ENCODE measurements around the gene CCDC120. TPM values are rescaled to one million over a fixed set of nuclear protein-coding genes. Genes with fewer than 3 reads are reported as not detected.
A peak's percentile ranks its signal among the peaks of the same experiment; 100 is the strongest.

CCDC120 gene
- total and polyA plus RNA-seq, 9 of the 15 experiments (the other 6 are each of a cell fraction or from before 2014, with no cell fraction given), result 0.13 to 3.6 (median 0.54) TPM

DNA sequence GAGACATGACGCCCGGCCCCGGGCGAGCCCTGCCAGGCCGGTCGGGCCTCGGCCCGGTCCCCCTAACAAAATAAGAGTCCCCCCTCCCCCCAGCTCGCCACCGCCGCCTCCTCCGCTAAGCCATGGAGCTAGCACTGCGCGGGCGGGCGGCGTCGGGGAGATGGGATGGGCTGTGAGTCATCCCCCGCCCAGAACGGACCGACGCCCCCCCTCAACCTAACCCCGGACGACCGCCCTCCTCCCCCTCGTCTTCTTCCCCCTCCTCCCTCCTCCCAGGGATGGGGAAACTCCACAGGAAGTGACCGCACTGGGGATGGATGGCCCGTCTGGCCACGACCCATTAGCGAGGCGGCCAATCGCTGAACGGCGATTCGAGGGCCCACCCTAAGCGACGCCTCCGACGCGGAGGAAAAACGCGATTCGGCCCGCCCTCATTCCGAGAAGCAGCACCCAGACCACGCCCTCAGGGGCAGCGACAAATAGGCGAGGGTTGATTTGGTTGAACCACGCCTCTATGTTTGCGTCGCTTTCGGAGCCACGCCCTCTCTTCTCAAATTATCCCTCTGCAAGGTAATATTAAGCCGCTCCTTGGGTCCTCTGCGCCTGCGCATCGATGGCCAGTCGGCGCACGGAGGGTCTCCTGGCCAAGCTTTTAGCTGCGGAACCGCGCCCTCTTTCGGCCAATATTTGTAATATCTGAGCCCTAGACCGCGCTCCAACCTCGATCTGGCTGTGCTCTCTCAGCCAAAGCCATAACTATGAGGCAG, 15.4 kb upstream of the CCDC120 start, which contains the start of gene TFE3 (continued):
- TF ChIP-seq, protein P1, sequence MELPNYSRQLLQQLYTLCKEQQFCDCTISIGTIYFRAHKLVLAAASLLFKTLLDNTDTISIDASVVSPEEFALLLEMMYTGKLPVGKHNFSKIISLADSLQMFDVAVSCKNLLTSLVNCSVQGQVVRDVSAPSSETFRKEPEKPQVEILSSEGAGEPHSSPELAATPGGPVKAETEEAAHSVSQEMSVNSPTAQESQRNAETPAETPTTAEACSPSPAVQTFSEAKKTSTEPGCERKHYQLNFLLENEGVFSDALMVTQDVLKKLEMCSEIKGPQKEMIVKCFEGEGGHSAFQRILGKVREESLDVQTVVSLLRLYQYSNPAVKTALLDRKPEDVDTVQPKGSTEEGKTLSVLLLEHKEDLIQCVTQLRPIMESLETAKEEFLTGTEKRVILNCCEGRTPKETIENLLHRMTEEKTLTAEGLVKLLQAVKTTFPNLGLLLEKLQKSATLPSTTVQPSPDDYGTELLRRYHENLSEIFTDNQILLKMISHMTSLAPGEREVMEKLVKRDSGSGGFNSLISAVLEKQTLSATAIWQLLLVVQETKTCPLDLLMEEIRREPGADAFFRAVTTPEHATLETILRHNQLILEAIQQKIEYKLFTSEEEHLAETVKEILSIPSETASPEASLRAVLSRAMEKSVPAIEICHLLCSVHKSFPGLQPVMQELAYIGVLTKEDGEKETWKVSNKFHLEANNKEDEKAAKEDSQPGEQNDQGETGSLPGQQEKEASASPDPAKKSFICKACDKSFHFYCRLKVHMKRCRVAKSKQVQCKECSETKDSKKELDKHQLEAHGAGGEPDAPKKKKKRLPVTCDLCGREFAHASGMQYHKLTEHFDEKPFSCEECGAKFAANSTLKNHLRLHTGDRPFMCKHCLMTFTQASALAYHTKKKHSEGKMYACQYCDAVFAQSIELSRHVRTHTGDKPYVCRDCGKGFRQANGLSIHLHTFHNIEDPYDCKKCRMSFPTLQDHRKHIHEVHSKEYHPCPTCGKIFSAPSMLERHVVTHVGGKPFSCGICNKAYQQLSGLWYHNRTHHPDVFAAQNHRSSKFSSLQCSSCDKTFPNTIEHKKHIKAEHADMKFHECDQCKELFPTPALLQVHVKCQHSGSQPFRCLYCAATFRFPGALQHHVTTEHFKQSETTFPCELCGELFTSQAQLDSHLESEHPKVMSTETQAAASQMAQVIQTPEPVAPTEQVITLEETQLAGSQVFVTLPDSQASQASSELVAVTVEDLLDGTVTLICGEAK (IDR thresholded peaks at IDR 0.05), result peak; percentile 69
- TF ChIP-seq, protein P1 (CRISPR knock-in tag; IDR thresholded peaks at IDR 0.05), result no peak
- TF ChIP-seq MCM5 (IDR thresholded peaks at IDR 0.05; ENCODE audit: low read depth) (no peak), ZFPM2 (CRISPR knock-in tag; IDR thresholded peaks at IDR 0.05) (no peak), NFE2L1 (tag; IDR thresholded peaks at IDR 0.05; ENCODE audit: borderline replicate concordance, low read depth) (no peak), SMC3 (conservative IDR thresholded peaks at IDR 0.05; ENCODE audit: insufficient read depth, low read depth, low read length) (peak; percentile 61), ZNF165 (CRISPR knock-in tag; IDR thresholded peaks at IDR 0.05; ENCODE audit: borderline replicate concordance) (no peak), KLF1 (tag; IDR thresholded peaks at IDR 0.05) (no peak), DMBX1 (CRISPR knock-in tag; IDR thresholded peaks at IDR 0.05; ENCODE audit: borderline replicate concordance) (no peak), RBM39 (optimal IDR thresholded peaks at IDR 0.05; ENCODE audit: low read depth, low read length) (no peak), KDM1A (IDR thresholded peaks at IDR 0.05) (peak; percentile 55 to 77; a peak in 3 of 4 replicates)
- TF ChIP-seq, protein P2, sequence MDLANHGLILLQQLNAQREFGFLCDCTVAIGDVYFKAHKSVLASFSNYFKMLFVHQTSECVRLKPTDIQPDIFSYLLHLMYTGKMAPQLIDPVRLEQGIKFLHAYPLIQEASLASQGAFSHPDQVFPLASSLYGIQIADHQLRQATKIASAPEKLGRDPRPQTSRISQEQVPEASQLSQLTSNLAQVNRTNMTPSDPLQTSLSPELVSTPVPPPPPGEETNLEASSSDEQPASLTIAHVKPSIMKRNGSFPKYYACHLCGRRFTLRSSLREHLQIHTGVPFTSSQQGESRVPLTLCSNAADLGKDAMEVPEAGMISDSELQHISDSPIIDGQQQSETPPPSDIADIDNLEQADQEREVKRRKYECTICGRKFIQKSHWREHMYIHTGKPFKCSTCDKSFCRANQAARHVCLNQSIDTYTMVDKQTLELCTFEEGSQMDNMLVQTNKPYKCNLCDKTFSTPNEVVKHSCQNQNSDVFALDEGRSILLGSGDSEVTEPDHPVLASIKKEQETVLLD (IDR thresholded peaks at IDR 0.05), result peak; percentile 83
- TF ChIP-seq, protein P3, sequence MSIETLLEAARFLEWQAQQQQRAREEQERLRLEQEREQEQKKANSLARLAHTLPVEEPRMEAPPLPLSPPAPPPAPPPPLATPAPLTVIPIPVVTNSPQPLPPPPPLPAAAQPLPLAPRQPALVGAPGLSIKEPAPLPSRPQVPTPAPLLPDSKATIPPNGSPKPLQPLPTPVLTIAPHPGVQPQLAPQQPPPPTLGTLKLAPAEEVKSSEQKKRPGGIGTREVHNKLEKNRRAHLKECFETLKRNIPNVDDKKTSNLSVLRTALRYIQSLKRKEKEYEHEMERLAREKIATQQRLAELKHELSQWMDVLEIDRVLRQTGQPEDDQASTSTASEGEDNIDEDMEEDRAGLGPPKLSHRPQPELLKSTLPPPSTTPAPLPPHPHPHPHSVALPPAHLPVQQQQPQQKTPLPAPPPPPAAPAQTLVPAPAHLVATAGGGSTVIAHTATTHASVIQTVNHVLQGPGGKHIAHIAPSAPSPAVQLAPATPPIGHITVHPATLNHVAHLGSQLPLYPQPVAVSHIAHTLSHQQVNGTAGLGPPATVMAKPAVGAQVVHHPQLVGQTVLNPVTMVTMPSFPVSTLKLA (conservative IDR thresholded peaks at IDR 0.05), result peak; percentile 34 to 58; a peak in 2 of 4 replicates
- TF ChIP-seq, protein P4, sequence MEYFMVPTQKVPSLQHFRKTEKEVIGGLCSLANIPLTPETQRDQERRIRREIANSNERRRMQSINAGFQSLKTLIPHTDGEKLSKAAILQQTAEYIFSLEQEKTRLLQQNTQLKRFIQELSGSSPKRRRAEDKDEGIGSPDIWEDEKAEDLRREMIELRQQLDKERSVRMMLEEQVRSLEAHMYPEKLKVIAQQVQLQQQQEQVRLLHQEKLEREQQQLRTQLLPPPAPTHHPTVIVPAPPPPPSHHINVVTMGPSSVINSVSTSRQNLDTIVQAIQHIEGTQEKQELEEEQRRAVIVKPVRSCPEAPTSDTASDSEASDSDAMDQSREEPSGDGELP (CRISPR knock-in tag; IDR thresholded peaks at IDR 0.05; ENCODE audit: borderline replicate concordance), result peak; percentile 1; the same call in 1 of the 2 replicates
